Measurements from ENCODE around the gene NARS2. TPM values are rescaled to one million over a fixed set of nuclear protein-coding genes. Genes with fewer than 3 reads are reported as not detected.

NARS2 gene
- total RNA-seq, 4 donors from 2014 or later = 9.0 to 22.1 (median 9.2) TPM

DNA sequence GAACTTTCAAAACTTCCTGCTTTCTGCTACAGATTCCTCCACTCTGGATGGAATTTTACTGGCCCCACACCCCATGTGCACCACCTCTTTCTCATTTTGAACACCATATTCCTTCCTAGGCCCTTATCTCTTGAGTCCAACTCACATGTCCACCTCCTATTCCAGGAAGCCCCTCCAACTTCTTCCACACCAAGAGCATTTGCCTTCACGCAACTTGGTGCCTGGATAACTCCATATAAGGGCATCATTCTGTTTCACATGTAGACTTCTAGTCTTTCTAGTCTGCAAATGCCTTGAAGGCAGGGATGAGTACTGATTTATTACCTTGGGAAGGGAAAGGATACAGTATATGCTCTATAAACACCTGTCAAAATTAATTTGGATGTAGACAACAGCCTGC is 174.5 kb downstream of the NARS2 start:
- H3K9me3 ChIP-seq = no peaks in the 10 kb centered on the region
- TF ChIP-seq, protein P1, sequence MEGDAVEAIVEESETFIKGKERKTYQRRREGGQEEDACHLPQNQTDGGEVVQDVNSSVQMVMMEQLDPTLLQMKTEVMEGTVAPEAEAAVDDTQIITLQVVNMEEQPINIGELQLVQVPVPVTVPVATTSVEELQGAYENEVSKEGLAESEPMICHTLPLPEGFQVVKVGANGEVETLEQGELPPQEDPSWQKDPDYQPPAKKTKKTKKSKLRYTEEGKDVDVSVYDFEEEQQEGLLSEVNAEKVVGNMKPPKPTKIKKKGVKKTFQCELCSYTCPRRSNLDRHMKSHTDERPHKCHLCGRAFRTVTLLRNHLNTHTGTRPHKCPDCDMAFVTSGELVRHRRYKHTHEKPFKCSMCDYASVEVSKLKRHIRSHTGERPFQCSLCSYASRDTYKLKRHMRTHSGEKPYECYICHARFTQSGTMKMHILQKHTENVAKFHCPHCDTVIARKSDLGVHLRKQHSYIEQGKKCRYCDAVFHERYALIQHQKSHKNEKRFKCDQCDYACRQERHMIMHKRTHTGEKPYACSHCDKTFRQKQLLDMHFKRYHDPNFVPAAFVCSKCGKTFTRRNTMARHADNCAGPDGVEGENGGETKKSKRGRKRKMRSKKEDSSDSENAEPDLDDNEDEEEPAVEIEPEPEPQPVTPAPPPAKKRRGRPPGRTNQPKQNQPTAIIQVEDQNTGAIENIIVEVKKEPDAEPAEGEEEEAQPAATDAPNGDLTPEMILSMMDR (IDR thresholded peaks at IDR 0.05) = no peak
- TF ChIP-seq EP300 (IDR thresholded peaks at IDR 0.05) (no peak), POLR2AphosphoS5 (IDR thresholded peaks at IDR 0.05) (no peak), POLR2A (IDR thresholded peaks at IDR 0.05) (no peak)
- H3K4me3 ChIP-seq = no peak overlapping the region
- no peaks in the 10 kb centered on the region for H3K36me3 ChIP-seq
- no peaks in the 10 kb centered on the region for H3K27me3 ChIP-seq
- 100% methylated on average over 1 of the region's 1 CpG; no CpG with 5 or more reads in 1 of the 2 donors for WGBS, 2 donors (ENCODE audit: low coverage in 1 of 2)
- peaks cover 0 to 39% (median 3%) of the 10 kb centered on the region in 3 donors for H3K4me1 ChIP-seq
- H3K27ac ChIP-seq = no peak overlapping the region
- ATAC-seq = no peak

DNA sequence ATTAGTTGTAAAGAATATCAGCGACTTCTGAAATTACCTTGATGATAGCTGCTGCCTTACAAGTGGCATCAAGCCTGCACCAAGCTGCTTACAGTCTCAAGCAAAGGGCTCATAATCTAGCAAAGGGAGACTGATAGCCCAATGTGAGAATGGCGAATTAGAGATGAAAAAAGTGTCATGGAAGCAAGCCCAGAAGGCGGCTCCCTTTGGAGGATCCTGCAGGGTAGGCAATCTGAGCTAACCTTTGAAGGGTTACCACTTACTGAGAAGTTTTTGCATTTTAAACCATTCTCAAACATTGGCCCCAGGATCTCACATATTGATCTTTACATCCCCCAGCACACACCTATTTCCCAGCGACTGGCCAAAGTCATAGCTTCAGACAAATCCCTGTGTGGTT is 175.5 kb downstream of the NARS2 start:
- Histone ChIP-seq H3K4me3 (no peak overlapping the region), H3K36me3 (no peaks in the 10 kb centered on the region), H3K27me3 (no peaks in the 10 kb centered on the region), H3K27ac (no peak overlapping the region), H3K4me1 (peaks cover 0 to 42% (median 3%) of the 10 kb centered on the region in 3 donors), H3K9me3 (no peaks in the 10 kb centered on the region)
- TF ChIP-seq POLR2AphosphoS5 (IDR thresholded peaks at IDR 0.05) (no peak), EP300 (IDR thresholded peaks at IDR 0.05) (no peak), POLR2A (IDR thresholded peaks at IDR 0.05) (no peak)
- TF ChIP-seq, protein P1 (IDR thresholded peaks at IDR 0.05) = no peak
- WGBS, 2 donors (ENCODE audit: low coverage in 1 of 2) = 83 to 87% methylated on average over 4 of the region's 4 CpGs
- ATAC-seq = no peak

DNA sequence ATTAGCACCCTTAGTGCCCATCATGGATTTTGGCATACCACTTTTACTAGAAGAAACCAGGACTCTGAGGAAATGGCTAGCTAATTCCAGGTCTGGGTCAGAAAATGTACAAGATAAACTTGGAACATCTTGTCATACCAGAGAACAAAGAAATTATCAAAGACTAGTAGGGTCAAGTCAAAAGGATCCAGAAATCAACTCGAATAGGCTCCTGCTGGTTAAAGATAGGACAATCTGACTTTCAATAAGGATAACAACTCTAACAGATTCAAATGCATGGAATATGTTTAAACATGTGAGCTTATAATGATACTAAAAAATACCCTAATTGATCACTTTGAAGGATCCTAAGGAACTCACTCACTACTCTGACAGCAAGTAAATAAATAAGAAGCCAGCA is 175.9 kb downstream of the NARS2 start:
- Histone ChIP-seq H3K36me3 (no peaks in the 10 kb centered on the region), H3K9me3 (no peaks in the 10 kb centered on the region), H3K4me3 (no peak overlapping the region), H3K27me3 (no peaks in the 10 kb centered on the region), H3K4me1 (peaks cover 0 to 38% (median 3%) of the 10 kb centered on the region in 3 donors), H3K27ac (no peak overlapping the region)
- 82% methylated on average over 1 of the region's 1 CpG; no CpG with 5 or more reads in 1 of the 2 donors for WGBS, 2 donors (ENCODE audit: low coverage in 1 of 2)
- ATAC-seq = no peak
- TF ChIP-seq, protein P1 (IDR thresholded peaks at IDR 0.05) = no peak
- TF ChIP-seq POLR2AphosphoS5 (IDR thresholded peaks at IDR 0.05) (no peak), EP300 (IDR thresholded peaks at IDR 0.05) (no peak), POLR2A (IDR thresholded peaks at IDR 0.05) (no peak)

DNA sequence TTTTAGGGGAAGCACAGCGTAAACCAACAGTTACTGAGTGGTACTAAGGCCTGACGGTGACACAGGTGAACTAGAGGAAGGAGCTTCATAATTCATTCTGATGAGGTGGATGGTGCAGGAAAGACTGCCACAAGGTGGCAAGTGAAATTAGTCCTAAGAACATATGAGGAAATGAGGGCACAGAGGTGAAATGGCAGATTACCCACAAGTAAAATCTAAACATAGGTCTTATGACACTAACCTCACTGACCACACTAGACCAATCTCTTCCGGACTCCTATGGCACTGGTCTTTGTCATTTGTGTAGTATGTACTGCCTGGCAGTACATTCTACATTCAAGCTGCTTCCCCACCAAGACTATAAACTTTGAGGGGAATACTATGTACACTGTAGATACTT is 177.3 kb downstream of the NARS2 start:
- no peak overlapping the region for H3K4me3 ChIP-seq
- peaks cover 0 to 37% (median 3%) of the 10 kb centered on the region in 3 donors for H3K4me1 ChIP-seq
- no peaks in the 10 kb centered on the region for H3K36me3 ChIP-seq
- no peaks in the 10 kb centered on the region for H3K9me3 ChIP-seq
- H3K27ac ChIP-seq = no peak overlapping the region
- 84 to 100% methylated on average over 2 to 3 of the region's 3 CpGs for WGBS, 2 donors (ENCODE audit: low coverage in 1 of 2)
- ATAC-seq = no peak
- no peaks in the 10 kb centered on the region for H3K27me3 ChIP-seq
- no peak for TF ChIP-seq POLR2AphosphoS5 (IDR thresholded peaks at IDR 0.05)
- TF ChIP-seq, protein P1 (IDR thresholded peaks at IDR 0.05) = no peak
- TF ChIP-seq EP300 (IDR thresholded peaks at IDR 0.05) = no peak
- TF ChIP-seq POLR2A (IDR thresholded peaks at IDR 0.05) = no peak

DNA sequence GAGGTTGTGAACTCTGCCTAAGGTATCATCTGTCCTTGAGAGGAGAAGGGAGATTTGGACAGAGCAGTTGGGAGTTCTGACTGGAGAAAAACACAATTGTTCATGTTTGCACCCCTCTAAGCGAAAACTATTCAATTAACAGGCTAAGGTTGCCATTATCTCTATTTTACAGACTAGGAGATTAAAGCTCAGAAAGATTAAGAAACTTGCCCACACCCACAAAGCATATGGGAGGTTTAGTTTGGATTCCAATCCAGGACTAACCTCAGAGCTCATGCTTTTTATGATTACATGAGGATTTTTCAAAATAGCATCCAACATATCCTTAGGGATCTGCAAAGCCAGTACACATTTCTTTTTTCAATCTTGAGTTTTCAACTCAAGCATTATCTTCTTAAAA is 179.1 kb downstream of the NARS2 start:
- Histone ChIP-seq H3K36me3 (no peaks in the 10 kb centered on the region), H3K4me1 (peaks cover 0 to 37% (median 3%) of the 10 kb centered on the region in 3 donors), H3K27ac (no peak overlapping the region), H3K27me3 (no peaks in the 10 kb centered on the region), H3K9me3 (no peaks in the 10 kb centered on the region), H3K4me3 (no peak overlapping the region)
- TF ChIP-seq, protein P1 (IDR thresholded peaks at IDR 0.05) = no peak
- TF ChIP-seq POLR2AphosphoS5 (IDR thresholded peaks at IDR 0.05) (no peak), EP300 (IDR thresholded peaks at IDR 0.05) (no peak), POLR2A (IDR thresholded peaks at IDR 0.05) (no peak)
- no peak for ATAC-seq
- WGBS, 2 donors (ENCODE audit: low coverage in 1 of 2) = 79 to 100% methylated on average over 1 of the region's 1 CpG

Measured in gastroesophageal sphincter (tissue), 4 donors.